ENCODE measurements around the gene ERN2. TPM values are rescaled to one million over a fixed set of nuclear protein-coding genes. Genes with fewer than 3 reads are reported as not detected.

Gene ERN2
- total and polyA plus RNA-seq, 2 of the 13 experiments (the other 11 are each of a cell fraction or from before 2014, with no cell fraction given): 2.2 to 3.5 TPM

DNA sequence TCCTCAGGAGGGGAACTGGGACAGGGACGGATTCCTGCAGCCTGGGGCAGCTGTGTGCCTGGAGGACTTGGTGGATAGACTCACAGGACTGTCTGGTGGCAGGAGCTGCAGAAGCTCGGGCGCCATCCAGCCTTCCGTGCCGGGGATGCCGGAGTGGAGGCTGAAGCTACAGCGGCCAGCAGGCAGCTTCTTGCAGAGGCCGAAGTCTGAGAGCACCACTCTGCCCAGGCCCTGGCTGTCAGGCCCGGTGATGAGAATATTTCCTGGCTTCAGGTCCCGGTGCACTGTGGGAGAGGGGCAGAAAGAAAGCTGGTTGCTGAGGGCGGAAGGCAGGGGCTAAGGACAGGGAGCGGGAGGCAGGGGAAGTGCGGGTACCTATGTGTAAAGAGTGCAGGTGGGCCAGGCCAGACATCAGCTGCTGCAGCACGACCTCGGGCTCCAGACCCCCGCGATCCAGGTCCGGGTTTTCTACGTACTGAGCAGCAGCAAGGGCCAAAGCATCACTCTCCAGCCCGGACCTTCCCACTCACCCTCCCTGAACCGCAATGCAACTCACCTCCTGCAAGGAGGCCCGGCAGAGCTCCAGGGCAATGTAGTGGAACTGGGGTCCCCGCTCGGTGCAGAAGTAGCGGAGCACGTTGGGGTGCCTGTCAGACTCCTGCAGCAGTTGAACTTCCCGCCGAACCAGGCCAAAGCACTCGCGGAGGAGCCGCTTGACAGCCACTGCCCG is 18.2 kb downstream of the ERN2 start (continued):
- TF ChIP-seq FOSL2 (CRISPR knock-in tag; IDR thresholded peaks at IDR 0.05) (0 out of 2 replicates have a peak, but pooled peaks have one; percentile 4), ATF7-NPFF (CRISPR knock-in tag; IDR thresholded peaks at IDR 0.05; ENCODE audit: low read depth) (peak; percentile 79; the same call in 1 of the 2 replicates), ZNF616 (CRISPR knock-in tag; IDR thresholded peaks at IDR 0.05; ENCODE audit: low read depth) (0 out of 2 replicates have a peak, but pooled peaks have one; percentile 13), HNRNPUL1 (IDR thresholded peaks at IDR 0.05; ENCODE audit: low read depth, low read length) (no peak), YEATS4 (CRISPR knock-in tag; IDR thresholded peaks at IDR 0.05; ENCODE audit: borderline replicate concordance) (0 out of 2 replicates have a peak, but pooled peaks have one; percentile 28), CBX2 (IDR thresholded peaks at IDR 0.05; ENCODE audit: low read depth, low read length) (no peak), CBX2 (CRISPR knock-in tag; IDR thresholded peaks at IDR 0.05; ENCODE audit: low read depth) (0 out of 2 replicates have a peak, but pooled peaks have one; percentile 63), SETDB1 (CRISPR knock-in tag; IDR thresholded peaks at IDR 0.05; ENCODE audit: borderline replicate concordance) (no peak), ZNF773 (CRISPR knock-in tag; IDR thresholded peaks at IDR 0.05; ENCODE audit: borderline replicate concordance) (no peak), MIER3 (CRISPR knock-in tag; IDR thresholded peaks at IDR 0.05; ENCODE audit: borderline replicate concordance) (no peak; the same call in 1 of the 2 replicates), ZNF816 (CRISPR knock-in tag; IDR thresholded peaks at IDR 0.05; ENCODE audit: borderline replicate concordance) (no peak), SIX1 (CRISPR knock-in tag; IDR thresholded peaks at IDR 0.05; ENCODE audit: borderline replicate concordance) (no peak), DPF2 (CRISPR knock-in tag; IDR thresholded peaks at IDR 0.05; ENCODE audit: borderline replicate concordance, low read depth) (no peak)
- TF ChIP-seq, protein P1, sequence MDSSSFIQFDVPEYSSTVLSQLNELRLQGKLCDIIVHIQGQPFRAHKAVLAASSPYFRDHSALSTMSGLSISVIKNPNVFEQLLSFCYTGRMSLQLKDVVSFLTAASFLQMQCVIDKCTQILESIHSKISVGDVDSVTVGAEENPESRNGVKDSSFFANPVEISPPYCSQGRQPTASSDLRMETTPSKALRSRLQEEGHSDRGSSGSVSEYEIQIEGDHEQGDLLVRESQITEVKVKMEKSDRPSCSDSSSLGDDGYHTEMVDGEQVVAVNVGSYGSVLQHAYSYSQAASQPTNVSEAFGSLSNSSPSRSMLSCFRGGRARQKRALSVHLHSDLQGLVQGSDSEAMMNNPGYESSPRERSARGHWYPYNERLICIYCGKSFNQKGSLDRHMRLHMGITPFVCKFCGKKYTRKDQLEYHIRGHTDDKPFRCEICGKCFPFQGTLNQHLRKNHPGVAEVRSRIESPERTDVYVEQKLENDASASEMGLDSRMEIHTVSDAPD (CRISPR knock-in tag; IDR thresholded peaks at IDR 0.05): no peak
- TF ChIP-seq, protein P2, sequence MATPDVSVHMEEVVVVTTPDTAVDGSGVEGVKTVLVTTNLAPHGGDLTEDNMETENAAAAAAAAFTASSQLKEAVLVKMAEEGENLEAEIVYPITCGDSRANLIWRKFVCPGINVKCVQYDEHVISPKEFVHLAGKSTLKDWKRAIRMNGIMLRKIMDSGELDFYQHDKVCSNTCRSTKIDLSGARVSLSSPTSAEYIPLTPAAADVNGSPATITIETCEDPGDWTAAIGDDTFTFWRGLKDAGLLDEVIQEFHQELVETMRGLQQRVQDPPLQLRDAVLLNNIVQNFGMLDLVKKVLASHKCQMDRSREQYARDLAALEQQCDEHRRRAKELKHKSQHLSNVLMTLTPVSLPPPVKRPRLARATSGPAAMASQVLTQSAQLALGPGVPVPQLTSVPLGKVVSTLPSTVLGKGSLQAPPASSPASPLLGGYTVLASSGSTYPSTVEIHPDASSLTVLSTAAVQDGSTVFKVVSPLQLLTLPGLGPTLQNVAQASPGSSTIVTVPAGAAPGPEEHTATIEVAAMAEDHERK (CRISPR knock-in tag; IDR thresholded peaks at IDR 0.05; ENCODE audit: low read depth): no peak
- TF ChIP-seq, protein P3, sequence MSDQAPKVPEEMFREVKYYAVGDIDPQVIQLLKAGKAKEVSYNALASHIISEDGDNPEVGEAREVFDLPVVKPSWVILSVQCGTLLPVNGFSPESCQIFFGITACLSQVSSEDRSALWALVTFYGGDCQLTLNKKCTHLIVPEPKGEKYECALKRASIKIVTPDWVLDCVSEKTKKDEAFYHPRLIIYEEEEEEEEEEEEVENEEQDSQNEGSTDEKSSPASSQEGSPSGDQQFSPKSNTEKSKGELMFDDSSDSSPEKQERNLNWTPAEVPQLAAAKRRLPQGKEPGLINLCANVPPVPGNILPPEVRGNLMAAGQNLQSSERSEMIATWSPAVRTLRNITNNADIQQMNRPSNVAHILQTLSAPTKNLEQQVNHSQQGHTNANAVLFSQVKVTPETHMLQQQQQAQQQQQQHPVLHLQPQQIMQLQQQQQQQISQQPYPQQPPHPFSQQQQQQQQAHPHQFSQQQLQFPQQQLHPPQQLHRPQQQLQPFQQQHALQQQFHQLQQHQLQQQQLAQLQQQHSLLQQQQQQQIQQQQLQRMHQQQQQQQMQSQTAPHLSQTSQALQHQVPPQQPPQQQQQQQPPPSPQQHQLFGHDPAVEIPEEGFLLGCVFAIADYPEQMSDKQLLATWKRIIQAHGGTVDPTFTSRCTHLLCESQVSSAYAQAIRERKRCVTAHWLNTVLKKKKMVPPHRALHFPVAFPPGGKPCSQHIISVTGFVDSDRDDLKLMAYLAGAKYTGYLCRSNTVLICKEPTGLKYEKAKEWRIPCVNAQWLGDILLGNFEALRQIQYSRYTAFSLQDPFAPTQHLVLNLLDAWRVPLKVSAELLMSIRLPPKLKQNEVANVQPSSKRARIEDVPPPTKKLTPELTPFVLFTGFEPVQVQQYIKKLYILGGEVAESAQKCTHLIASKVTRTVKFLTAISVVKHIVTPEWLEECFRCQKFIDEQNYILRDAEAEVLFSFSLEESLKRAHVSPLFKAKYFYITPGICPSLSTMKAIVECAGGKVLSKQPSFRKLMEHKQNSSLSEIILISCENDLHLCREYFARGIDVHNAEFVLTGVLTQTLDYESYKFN (CRISPR knock-in tag; conservative IDR thresholded peaks at IDR 0.05): peak; percentile 41; the same call in 1 of the 2 replicates
- TF ChIP-seq, protein P4, sequence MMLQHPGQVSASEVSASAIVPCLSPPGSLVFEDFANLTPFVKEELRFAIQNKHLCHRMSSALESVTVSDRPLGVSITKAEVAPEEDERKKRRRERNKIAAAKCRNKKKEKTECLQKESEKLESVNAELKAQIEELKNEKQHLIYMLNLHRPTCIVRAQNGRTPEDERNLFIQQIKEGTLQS (CRISPR knock-in tag; IDR thresholded peaks at IDR 0.05): no peak
- TF ChIP-seq, protein P5, sequence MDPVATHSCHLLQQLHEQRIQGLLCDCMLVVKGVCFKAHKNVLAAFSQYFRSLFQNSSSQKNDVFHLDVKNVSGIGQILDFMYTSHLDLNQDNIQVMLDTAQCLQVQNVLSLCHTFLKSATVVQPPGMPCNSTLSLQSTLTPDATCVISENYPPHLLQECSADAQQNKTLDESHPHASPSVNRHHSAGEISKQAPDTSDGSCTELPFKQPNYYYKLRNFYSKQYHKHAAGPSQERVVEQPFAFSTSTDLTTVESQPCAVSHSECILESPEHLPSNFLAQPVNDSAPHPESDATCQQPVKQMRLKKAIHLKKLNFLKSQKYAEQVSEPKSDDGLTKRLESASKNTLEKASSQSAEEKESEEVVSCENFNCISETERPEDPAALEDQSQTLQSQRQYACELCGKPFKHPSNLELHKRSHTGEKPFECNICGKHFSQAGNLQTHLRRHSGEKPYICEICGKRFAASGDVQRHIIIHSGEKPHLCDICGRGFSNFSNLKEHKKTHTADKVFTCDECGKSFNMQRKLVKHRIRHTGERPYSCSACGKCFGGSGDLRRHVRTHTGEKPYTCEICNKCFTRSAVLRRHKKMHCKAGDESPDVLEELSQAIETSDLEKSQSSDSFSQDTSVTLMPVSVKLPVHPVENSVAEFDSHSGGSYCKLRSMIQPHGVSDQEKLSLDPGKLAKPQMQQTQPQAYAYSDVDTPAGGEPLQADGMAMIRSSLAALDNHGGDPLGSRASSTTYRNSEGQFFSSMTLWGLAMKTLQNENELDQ (CRISPR knock-in tag; IDR thresholded peaks at IDR 0.05; ENCODE audit: borderline replicate concordance): no peak
- TF ChIP-seq, protein P6, sequence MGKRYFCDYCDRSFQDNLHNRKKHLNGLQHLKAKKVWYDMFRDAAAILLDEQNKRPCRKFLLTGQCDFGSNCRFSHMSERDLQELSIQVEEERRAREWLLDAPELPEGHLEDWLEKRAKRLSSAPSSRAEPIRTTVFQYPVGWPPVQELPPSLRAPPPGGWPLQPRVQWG (CRISPR knock-in tag; IDR thresholded peaks at IDR 0.05; ENCODE audit: borderline replicate concordance, low read depth): no peak

All from HepG2 (cell line).